HK-2 (cell line): Measurements from ENCODE around the gene CD38.
"Not testable (repeated sequence)": the region's sequence is repeated elsewhere in the genome, so short reads cannot be mapped to it uniquely, and the experiment has no call there.

ENCODE experiments used
- DNase-seq: peaks from one replicate; pipeline ENCODE4 v3.0.0-alpha.2; 2018; ENCODE audit not compliant: unreplicated experiment

The CD38 gene

GRCh38 chr4:15799141-15799540, 21.0 kb downstream of the CD38 start:
- DNase-seq: no peak

DNA sequence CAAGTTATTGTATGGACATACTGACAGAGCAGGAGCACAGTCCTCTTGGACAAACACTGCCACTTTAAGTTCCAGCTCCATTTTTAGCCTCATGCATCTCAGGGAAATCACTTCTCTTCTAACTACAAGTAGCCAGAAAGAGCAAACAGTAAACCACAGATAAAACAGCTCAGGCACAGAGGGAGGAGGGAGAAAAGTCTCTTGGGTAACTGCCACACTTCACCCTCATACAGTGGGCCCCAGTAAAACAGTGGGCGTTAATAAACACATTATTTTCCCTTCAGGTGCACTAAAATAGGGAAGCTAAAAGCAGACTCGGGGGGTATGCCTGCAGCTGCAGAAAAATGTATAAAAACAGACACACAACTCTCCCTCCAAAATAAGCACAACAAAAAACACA, 21.6 kb downstream of the CD38 start:
- DNase-seq: no peak

- not testable (repeated sequence) for DNase-seq
Measured at GRCh38 chr4:15802497-15802896, 24.4 kb downstream of the CD38 start.

DNA sequence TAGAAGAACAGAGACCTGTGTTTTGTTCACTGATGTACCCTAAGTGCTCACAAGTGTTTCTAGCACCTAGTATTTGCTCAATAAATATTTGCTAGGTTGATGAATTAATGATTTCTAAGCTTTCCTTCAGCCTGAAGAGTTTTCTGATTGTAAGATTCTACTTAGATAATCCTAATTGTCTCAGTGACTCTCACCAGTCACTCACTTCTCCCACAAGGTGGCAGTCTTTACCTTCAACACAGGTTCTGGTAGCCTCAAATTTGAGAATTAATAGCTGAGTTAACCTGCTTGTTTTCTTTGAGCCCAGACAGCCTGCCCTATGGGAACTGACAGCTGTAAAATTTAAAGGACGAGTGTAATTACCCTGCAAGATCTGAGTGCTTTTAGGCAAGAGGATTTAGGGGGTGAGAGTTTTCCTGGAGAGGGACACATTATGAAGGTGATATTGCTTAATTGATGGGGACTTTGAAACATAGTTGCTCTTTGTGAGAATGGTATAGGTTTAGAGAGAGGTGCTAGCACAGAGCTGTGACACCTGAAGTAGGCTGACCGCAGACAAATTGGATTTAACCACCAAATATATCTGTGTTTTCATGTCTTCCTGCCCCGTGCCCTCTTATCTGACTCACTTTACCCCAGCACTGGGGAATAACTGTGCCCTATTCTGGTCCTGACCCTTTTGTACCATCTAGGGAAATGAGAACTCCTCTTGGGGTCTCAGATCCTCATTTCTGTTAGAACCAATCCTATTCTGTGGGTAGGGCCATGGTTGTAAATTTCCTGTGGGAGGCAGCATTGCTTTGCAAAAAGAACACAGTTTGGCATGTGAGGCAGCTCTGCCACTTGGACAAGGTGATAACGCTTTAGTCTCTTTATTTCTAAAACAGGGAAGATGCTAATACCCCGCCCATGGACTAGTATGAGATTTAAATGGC, 27.7 kb downstream of the CD38 start:
- DNase-seq: peak; percentile 22

DNA sequence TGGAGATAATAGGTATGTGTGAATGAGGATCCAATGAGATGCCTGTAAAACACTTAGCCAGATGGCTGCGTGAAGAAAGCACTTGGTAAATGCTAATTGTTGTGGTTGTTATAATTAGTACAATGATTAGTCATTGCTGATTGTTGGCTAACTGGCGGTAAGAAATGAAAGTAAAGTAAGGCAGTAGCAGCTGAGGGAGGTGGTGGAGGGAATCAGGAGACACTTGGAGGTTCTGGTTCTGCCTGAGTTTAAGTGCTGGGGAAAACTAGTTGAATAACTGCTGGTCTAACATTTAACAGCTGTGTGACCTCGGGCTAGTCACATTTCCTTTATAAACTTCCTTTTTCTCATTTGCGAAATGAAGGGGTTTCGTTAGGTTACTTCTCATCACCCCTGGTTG, 30.9 kb downstream of the CD38 start:
- DNase-seq: no peak

GRCh38 chr4:15809466-15809865, 31.3 kb downstream of the CD38 start:
- no peak for DNase-seq

- DNase-seq: no peak
Measured at GRCh38 chr4:15811703-15812337, 33.7 kb downstream of the CD38 start.

- no peak for DNase-seq
Measured at GRCh38 chr4:15832523-15833451, 54.7 kb downstream of the CD38 start.

- DNase-seq: no peak
Measured at GRCh38 chr4:15833801-15834200, 55.7 kb downstream of the CD38 start.

DNA sequence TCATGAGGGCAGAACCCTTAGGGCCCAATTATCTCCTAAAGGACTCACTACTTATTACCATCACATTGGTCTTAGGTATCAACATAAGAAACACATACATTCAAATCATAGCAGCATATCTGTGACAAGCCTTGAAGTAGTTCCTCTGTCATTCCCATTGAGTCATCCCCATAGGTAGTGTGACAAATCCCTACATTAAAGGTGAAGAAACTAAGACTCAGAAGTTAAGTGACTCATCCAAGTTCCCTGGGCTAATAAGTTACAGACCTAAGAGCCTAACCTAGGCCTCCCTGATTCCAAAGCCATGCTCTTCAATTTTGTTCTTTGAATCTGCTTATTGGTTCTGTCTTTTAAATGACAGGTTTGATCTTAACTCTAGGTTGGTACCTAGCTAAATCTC, 58.2 kb downstream of the CD38 start:
- no peak for DNase-seq

- no peak for DNase-seq
Measured at GRCh38 chr4:15837591-15837990, 59.5 kb downstream of the CD38 start.

DNA sequence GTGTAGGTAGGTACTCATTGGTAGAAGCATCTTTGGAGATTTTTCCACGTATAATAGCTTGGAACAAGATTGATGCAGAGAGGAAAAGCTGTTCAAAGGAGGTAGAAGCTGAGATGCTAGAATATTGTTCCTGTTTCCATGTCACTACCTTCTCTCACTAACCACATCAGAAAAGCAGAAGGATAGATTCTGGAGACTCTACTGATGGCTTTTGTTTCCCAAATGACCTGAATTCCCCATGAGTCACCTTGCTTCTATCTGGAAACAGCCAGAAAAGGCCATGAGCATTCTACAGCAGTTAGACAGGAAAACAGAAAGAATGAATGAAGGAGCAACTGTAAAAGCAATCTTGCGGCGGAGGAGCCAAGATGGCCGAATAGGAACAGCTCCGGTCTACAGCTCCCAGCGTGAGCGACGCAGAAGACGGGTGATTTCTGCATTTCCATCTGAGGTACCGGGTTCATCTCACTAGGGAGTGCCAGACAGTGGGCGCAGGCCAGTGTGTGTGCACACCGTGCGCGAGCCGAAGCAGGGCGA, 63.1 kb downstream of the CD38 start:
- DNase-seq: not testable (repeated sequence)

DNA sequence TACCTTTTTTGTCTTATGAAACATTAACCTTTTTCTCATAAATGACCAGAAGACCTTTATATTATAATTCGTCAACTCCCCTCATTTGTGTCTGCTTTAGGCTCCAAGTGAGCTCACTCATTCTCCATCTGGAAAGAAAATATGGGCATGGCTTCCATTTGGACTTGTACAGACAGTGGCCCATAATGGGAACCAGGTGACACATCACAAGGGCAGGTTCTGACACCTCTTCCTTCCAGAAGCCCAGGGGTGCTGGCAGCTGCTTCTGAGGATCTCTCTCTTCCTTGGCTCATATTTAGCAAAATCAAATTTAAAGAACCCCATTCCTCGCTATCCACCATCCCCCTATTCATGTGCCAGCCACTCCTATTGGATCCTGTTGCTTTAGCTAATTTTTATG, 69.6 kb downstream of the CD38 start:
- DNase-seq: no peak

DNA sequence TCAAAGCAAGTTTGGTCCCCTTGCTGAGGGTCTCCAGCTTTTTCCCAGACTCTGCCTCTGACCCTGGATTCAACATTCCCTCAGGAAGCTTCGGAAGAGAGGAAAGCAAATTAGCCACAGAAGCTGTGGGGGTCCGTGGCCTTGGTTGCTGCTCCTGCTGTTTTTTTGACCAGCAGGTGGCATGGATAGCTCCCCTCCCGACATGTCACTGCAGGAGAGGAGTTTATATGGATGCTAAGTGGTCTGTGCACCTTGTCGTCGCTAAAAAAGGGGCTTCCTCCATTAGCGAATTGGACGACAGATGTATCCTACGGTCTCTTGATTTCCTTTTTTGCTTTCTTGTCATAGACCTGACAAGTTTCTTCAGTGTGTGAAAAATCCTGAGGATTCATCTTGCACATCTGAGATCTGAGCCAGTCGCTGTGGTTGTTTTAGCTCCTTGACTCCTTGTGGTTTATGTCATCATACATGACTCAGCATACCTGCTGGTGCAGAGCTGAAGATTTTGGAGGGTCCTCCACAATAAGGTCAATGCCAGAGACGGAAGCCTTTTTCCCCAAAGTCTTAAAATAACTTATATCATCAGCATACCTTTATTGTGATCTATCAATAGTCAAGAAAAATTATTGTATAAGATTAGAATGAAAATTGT, 70.2 kb downstream of the CD38 start:
- DNase-seq: no peak

DNA sequence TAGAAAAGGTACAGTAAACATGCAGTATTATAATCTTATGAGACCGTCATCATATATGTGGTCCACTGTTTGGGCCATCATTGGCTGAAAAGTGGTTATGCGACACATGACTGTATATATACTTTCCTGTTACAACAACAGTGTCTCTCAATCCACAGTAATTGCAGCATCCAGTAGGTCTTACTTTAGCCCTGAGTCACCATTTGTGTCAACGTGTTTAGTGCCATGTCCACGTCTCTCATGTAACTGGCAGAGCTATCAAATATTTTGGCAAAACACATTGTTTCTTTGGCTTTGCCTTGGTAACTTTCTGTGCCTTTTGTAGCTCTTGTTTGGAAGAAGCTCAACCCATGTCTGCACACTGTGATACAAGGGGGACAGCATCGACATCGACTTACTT, 73.8 kb downstream of the CD38 start:
- no peak for DNase-seq

DNA sequence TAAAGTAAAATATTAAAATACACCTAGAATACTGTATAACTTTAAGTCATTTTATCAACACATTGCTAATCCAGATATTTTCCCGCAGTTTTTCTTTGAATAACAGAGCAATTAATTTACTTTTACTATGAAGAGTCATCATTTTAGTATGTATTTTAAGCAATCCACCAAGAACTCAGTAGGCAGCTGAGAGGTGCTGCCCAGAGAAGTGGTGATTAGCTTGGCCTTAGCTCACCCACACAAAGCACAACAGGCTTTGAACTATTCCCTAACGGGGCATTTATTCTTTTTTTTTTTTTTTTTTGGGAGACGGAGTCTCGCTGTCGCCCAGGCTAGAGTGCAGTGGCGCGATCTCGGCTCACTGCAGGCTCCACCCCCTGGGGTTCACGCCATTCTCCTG, 74.4 kb downstream of the CD38 start:
- no peak for DNase-seq

GRCh38 chr4:15853345-15853744, 75.2 kb downstream of the CD38 start:
- DNase-seq: no peak

GRCh38 chr4:15855804-15856475, 77.8 kb downstream of the CD38 start:
- DNase-seq: no peak

DNA sequence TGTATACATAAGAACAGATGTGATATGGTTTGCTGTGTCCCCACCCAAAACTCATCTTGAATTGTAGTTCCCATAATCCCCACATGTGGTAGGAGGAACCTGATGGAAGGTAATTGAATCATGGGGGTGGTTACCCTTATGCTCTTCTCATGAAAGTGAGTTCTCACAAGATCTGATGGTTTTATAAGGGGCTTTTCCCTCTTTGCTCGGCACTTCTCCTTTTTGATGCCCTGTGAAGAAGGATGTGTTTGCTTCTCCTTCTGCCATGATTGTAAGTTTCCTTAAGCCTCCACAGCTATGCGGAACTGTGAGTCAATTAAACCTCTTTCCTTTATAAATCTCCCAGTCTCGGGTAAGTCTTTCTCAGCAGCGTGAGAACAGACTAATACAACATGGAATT, 83.1 kb downstream of the CD38 start:
- not testable (repeated sequence) for DNase-seq

DNA sequence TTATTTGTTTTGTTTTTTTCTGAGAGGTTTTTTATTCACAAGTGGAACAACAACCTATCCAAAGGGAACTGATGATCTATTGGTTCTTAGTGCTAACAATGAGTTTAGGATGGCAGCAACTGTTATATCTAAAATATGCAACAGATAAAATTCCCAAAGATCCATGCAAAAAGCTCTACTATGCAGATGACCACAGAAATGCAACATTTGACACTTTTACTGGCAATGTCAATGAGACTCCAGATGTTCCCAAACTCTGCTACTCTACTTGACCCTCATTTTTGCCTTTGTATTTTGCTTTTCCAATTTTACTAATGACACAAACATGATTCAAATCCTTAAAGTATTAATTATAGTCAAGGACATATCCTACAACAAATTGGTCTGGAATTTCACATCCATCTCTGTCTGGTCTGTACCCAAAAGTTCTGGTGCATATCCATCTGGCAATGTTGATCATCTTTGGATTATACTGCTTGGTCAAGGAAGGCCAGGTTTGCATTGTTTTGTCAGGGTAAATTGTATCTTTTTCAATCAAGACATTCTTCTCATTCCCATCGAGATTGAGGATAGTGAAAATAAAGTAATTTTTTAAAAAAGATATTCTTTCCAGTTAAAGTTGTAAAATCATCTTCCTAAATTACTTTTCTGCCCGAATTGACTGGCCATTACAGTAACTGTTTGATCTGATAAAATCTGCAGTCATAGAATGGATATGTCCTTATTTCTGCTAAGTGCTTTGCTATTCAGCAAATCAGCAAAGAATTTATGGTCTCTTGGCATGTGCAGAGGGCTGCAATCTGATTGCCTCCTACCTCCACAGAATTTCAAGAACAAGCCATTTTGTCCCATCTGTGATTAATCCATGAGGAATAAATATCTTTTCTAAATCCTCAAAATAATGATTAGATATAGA, 86.8 kb downstream of the CD38 start:
- DNase-seq: no peak
